NCI-H2171 treated with DMSO at 0.1 percent for 48 hours (cell line): ENCODE results near the gene HAGHL.

Experiments used
- DNase-seq: peaks from one replicate; lab custom pipeline; 2025; lab: John Stamatoyannopoulos, UW

The HAGHL gene

GRCh38 chr16:708959-709358 is 17.9 kb upstream of the HAGHL start:
- DNase-seq, result no peak

GRCh38 chr16:709566-710499 is 17.1 kb upstream of the HAGHL start:
- peak; percentile 93 for DNase-seq

- DNase-seq, result peak; percentile 63
Observed at GRCh38 chr16:710500-711075, 16.3 kb upstream of the HAGHL start.

- DNase-seq, result no peak
Observed at GRCh38 chr16:711084-711483, 15.8 kb upstream of the HAGHL start.

GRCh38 chr16:711548-712320 is 15.2 kb upstream of the HAGHL start:
- DNase-seq, result peak; percentile 41

GRCh38 chr16:712740-713250 is 14.1 kb upstream of the HAGHL start:
- DNase-seq, result peak; percentile 42

GRCh38 chr16:714079-714478 is 12.8 kb upstream of the HAGHL start:
- no peak for DNase-seq

GRCh38 chr16:714558-715476 is 12.1 kb upstream of the HAGHL start, which contains the start of gene METRN:
Gene METRN (plus strand): TSS chr16:715118. CDS start chr16:715290, 172 bp downstream.
- peak; percentile 72 for DNase-seq

GRCh38 chr16:715477-716199 is 11.3 kb upstream of the HAGHL start:
- peak; percentile 15 for DNase-seq

GRCh38 chr16:716200-716568 is 10.7 kb upstream of the HAGHL start:
- no peak for DNase-seq

- no peak for DNase-seq
Observed at GRCh38 chr16:716768-717325, 10.1 kb upstream of the HAGHL start.

- DNase-seq, result peak; percentile 88
Observed at GRCh38 chr16:717450-718245, 9.3 kb upstream of the HAGHL start.

GRCh38 chr16:718389-718788 is 8.5 kb upstream of the HAGHL start:
- no peak for DNase-seq

- no peak for DNase-seq
Observed at GRCh38 chr16:718922-719321, 8.0 kb upstream of the HAGHL start.

- DNase-seq, result peak; percentile 91
Observed at GRCh38 chr16:719815-720446, 7.0 kb upstream of the HAGHL start.

- DNase-seq, result peak; percentile 93
Observed at GRCh38 chr16:720447-720989, 6.4 kb upstream of the HAGHL start.

- DNase-seq, result peak; percentile 78
Observed at GRCh38 chr16:720990-721764, 5.7 kb upstream of the HAGHL start, which contains the start of gene ANTKMT. Gene ANTKMT (plus strand): TSS chr16:721146. CDS start chr16:721275, 129 bp downstream.
